Keratinocyte (primary cell): ENCODE data around the gene MAPK4.

ENCODE experiments used
- CTCF ChIP-seq, 3 experiments: IDR thresholded peaks in 1 of 3; conservative IDR thresholded peaks in 1 of 3; optimal IDR thresholded peaks in 1 of 3; 2 replicates in 2 of 3; 3 replicates in 1 of 3; pipeline versions ENCODE3 to v1.5.1; 2011; ENCODE audit warnings: low read length in 3 of 3, mild to moderate bottlenecking in 3 of 3, moderate library complexity in 2 of 3, control low read depth in 1 of 3, inconsistent platforms in 1 of 3; ENCODE audit not compliant: insufficient read depth in 2 of 3; ENCODE audit errors: extremely low read depth in 1 of 3
- EZH2 ChIP-seq: IDR thresholded peaks from one replicate; pipeline ENCODE4 v1.6.1; 2012; ENCODE audit warnings: inconsistent platforms, mild to moderate bottlenecking, low read length, moderate library complexity

- TF ChIP-seq CTCF (optimal IDR thresholded peaks at IDR 0.05 in 1 of 3, IDR thresholded peaks at IDR 0.05 in 1 of 3, conservative IDR thresholded peaks at IDR 0.05 in 1 of 3; ENCODE audit: extremely low read depth in 1 of 3, insufficient read depth in 2 of 3, low read length in 3 of 3) (no peak), EZH2 (no peak)
Observed at GRCh38 chr18:50607378-50607926, 47.6 kb downstream of the MAPK4 start.
